GM19372 (cell line): ENCODE results near the gene CFLAR.
A peak's percentile ranks its signal among the peaks of the same experiment; 100 is the strongest.
"Not testable (repeated sequence)": the region's sequence is repeated elsewhere in the genome, so short reads cannot be mapped to it uniquely, and the experiment has no call there.

Source experiments
- ATAC-seq: cut with Tn5 transposase; IDR thresholded peaks from one replicate; pipeline ENCODE4 v1.9.1; 2021; ENCODE audit warnings: mild to moderate bottlenecking, low read depth, moderate library complexity; ENCODE audit not compliant: unreplicated experiment

CFLAR gene

GRCh38 chr2:201144101-201145051 is 28.4 kb downstream of the CFLAR start:
- ATAC-seq, result no peak

GRCh38 chr2:201148434-201148990 is 32.5 kb downstream of the CFLAR start:
- no peak for ATAC-seq

- ATAC-seq, result no peak
Measured at GRCh38 chr2:201149064-201149820, 33.3 kb downstream of the CFLAR start.

DNA sequence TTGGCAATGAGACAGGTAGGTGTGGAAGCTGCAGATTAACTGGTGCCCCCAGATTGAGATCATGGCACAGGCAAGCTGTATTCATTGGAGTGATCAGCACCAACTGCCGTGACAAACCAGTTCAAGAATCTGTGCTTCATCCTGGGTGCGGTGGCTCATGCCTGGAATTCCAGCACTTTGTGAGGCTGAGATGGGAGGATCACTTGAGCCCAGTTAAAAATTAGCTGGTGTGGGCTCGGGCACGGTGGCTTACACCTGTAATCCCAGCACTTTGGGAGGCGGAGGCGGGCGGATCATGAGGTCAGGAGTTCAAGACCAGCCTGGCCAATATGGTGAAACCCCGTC is 33.8 kb downstream of the CFLAR start:
- not testable (repeated sequence) for ATAC-seq

- ATAC-seq, result no peak
Measured at GRCh38 chr2:201150454-201151020, 34.6 kb downstream of the CFLAR start.

- peak; percentile 83 for ATAC-seq
Measured at GRCh38 chr2:201151127-201151981, 35.4 kb downstream of the CFLAR start.

DNA sequence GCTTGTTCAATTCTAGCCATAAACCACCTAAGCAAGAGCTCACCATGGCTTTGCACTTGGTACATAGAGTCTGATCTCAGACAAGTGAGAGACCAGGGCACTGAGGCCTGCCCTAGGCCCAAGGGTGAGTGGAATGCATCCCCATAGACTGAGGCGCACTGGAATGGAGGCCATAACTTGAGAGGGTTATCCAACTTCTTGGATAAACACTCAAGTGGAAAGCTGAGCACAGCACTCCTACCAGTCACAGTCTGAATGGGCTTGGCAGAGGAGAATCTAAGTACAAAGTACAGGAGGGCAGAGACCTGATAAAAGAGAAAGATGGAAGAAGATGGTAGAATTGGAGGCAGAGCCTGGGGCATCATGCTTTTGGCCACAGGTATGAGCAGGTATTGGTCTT is 36.6 kb downstream of the CFLAR start:
- ATAC-seq, result no peak

DNA sequence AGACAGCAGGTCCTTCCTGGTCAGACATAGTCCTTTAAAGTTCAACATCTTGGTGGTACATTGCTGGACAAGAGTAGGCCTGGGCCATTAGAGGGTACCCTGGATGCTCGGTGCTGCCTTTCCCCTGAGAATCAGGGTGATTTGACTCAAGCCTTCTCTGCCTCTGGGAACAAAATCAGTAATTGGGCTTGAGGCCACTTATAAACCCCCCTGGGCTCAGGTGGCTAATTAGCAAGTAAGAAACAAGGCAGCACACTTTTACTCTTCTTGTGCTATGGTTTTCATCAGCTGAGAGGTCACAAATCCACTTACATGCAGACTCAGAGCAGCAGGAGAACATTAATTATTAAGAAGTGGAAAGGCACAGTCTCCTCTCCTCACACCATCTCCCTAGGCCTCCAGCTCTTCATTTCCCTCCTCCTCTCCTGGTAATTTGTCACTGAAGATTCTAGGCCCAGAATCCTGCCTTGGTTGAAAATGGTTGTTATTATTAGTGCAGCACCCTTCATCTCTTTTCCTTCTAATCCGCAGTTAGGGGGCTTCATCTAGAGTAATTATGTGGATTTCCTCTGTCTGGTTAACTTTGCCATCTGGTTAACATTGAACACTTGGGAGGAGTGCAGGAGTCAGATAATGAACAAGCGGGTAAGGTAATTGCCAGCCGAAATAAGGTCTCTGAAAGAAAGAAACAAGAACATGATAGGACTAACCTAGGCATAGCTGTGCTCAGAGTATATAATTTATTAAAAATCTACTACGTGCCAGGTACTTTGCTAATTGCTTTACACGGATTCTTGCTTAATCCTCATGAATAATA is 37.2 kb downstream of the CFLAR start:
- ATAC-seq, result no peak

DNA sequence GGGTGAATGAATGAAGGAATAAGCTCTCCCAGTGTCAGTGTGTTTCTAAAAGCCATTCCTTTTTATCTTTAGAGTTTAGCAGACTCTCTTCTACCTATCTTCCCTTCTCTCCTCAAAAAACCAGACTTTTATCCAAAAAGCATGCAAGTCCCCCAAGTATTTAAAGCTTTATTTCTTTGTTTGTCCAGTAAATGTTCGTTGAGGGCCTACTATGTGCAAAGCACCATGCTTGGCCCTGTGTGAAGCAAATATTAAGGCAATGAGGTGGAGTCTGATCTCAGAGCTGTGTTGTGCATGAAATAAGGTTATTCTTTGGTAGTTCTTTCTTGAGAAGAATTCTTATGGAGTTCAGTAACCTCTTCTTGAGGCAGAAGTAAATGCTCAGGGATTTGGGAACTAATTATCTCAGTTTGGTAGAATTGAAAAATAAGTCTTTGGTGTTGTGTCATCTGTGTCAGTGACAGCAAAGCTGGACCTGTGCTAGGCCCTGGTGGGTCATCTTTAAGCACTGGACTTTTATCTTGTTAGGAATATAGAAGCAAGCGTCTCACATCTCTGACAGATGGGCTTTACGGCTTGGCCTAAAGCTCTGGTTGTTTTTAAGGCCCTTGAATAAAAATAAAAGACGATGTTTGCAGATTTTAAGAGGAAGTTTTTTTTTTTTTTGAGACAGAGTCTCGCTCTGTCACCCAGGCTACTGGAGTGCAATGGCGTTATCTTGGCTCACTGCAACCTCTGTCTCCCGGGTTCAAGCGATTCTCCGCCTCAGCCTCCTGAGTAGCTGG is 38.8 kb downstream of the CFLAR start:
- ATAC-seq, result no peak

DNA sequence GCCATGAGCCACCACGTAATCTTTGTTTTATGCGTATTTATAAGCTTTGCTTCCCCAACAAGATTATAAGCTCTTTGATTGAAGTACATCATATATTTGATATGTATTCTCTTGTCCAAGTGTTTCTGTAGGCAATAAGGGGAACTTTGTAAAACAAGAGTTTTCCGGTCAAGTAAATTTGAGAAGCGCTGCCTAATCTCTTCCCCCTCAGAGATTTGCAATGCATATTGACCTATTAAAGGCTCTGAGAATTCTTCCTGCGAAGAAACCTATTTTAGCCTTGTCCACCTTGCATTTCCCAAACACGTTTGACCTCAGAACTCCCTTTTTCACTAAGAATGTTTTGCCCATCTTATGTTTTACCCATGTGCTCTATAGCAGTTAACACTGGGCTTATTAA is 40.1 kb downstream of the CFLAR start:
- ATAC-seq, result no peak

DNA sequence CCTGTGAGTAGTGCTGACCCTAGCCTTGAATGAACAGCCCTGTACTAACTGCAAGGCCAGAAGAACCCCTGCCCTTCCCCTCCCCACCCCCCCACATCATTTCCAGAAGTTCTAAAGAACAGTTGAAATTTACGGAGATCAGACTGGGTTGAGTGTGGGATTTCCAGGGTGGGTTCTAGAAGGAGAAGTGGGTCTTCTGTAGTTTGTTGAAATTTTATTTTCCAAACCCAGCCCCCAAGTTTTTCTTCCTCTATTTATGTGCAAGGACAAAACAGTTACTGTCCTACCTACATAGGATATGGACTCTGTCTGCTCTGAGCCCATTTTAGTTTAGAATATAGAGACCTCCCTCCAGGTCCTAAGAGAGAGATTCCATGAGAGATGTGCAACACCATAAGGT is 40.7 kb downstream of the CFLAR start:
- no peak for ATAC-seq

GRCh38 chr2:201157694-201158093 is 41.7 kb downstream of the CFLAR start:
- peak; percentile 15 for ATAC-seq

- ATAC-seq, result peak; percentile 89
Measured at GRCh38 chr2:201158111-201158929, 42.4 kb downstream of the CFLAR start.

GRCh38 chr2:201164166-201164565 is 48.2 kb downstream of the CFLAR start:
- ATAC-seq, result no peak

DNA sequence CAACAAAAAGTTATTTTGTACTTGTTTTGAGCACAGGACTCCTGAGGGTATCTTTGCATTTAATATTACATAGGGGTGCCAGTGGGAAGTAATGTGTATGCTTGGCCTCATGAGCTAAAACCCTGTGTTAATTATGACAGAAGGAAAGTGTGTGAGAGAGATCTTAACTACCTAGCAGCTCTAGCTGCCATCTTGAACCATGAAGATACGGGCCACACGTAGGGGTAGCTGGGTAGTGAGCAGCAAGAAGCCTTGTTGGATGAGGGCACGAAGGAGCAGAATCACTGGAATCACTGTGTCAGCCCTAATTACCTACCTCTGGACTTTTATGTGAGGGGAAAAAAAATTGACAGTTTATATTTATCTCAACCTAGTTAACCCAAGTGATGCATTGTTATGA is 51.6 kb downstream of the CFLAR start:
- ATAC-seq, result no peak

DNA sequence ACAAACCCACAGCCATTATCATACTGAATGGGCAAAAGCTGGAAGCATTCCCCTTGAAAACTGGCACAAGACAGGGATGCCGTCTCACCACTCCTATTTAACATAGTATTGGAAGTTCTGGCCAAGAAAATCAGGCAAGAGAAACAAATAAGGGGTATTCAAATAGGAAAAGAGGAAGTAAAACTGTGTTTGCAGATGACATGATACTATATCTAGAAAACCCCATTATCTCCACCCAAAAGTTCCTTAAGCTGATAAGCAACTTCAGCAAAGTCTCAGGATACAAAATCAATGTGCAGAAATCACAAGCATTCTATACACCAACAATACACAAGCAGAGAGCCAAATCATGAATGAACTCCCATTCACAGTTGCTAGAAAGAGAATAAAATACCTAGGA is 52.5 kb downstream of the CFLAR start:
- not testable (repeated sequence) for ATAC-seq

- no peak for ATAC-seq
Measured at GRCh38 chr2:201171259-201171814, 55.4 kb downstream of the CFLAR start.
